Lower leg skin (tissue), 4 donors: ENCODE data around the gene SFSWAP. TPM values are rescaled to one million over a fixed set of nuclear protein-coding genes. Genes with fewer than 3 reads are reported as not detected.
"Not testable (repeated sequence)": the region's sequence is repeated elsewhere in the genome, so short reads cannot be mapped to it uniquely, and the experiment has no call there.

Source experiments
- DNase-seq, 2 donors: peaks; one replicate each; pipeline ENCODE4 v3.0.0-alpha.2; 2019; ENCODE audit warnings: low spot score in 2 of 2
- H3K4me3 ChIP-seq: fragments of 200-600 bp; sonication (generic); 2 replicates; pipeline ENCODE4 v1.5.1; 2017; ENCODE audit warnings: mild to moderate bottlenecking, low read depth; ENCODE audit not compliant: poor library complexity, severe bottlenecking
- POLR2A ChIP-seq, 2 donors: fragments of 450-650 bp; IDR thresholded peaks; one replicate each; pipeline ENCODE4 v1.6.1; 2016 to 2017; ENCODE audit warnings: antibody characterized with exemption in 2 of 2, mild to moderate bottlenecking in 1 of 2, moderate library complexity in 1 of 2
- WGBS, 2 donors: methylation state at CpG; one replicate each; pipeline ENCODE4 v1.1.5; 2018; 5-methylcytosine and 5-hydroxymethylcytosine counted together
- intact Hi-C: fragments of 100-400 bp; cut with DNase I; formaldehyde crosslinking; loops from one replicate; pipeline ENCODE4 v1.15.0; 2023; ENCODE audit warnings: low total_unique reads
- total RNA-seq, 4 donors: library from RNA; depleted of rRNA; stranded (reverse); fragments of >200 nt; gene quantifications; one replicate each; pipeline ENCODE4 v1.1.0, GENCODE V29; 2016
- TF ChIP-seq, protein P1 (sequence below), 3 donors: fragments of 450-650 bp; IDR thresholded peaks; one replicate each; pipeline ENCODE4 v1.5.1; 2016; ENCODE audit warnings: antibody characterized with exemption in 3 of 3, mild to moderate bottlenecking in 3 of 3, moderate library complexity in 2 of 3

The SFSWAP gene
- total RNA-seq, 4 donors from 2014 or later: 31.0 to 56.3 (median 38.5) TPM

DNA sequence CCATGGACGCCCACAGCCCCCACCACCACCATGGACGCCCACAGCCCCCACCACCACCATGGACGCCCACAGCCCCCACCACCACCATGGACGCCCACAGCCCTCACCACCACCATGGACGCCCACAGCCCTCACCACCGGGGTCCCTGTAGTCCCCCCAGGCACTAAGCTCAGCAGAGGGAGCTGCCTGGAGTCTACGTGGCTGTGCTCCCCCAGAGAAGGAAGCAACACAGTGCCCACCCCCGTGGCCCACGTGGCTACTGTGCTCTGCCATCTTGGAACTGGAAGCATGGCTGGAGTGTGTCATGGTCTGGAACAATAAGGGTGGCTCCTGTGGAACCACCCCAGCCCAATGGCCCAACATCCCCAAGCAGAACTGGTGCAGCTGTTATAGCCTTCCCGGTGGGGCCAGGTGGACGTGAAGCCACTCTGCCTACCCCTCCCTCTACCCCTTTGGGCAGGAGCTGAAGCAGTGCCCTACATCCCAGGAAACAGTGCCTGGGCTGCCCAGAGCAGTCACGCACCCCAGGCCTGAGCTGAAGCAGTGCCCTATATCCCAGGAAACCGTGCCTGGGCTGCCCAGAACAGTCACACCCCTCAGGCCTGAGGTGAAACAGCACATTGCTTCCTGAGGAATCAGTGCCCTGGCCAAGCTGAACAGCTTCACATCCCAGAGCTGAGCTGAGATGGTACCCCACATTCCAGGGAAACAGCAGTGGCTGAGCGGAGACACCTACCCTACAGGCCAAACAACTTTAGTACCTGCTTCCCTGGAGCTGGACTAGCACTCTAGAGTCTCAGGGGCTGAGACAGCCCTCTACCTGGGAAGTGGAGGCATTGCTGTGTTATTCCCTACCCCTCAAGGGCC, 9.0 kb upstream of the SFSWAP start:
- intact Hi-C loops: no loop called here
- no peak overlapping the region for H3K4me3 ChIP-seq
- TF ChIP-seq POLR2A (IDR thresholded peaks at IDR 0.05): no peak
- TF ChIP-seq, protein P1, sequence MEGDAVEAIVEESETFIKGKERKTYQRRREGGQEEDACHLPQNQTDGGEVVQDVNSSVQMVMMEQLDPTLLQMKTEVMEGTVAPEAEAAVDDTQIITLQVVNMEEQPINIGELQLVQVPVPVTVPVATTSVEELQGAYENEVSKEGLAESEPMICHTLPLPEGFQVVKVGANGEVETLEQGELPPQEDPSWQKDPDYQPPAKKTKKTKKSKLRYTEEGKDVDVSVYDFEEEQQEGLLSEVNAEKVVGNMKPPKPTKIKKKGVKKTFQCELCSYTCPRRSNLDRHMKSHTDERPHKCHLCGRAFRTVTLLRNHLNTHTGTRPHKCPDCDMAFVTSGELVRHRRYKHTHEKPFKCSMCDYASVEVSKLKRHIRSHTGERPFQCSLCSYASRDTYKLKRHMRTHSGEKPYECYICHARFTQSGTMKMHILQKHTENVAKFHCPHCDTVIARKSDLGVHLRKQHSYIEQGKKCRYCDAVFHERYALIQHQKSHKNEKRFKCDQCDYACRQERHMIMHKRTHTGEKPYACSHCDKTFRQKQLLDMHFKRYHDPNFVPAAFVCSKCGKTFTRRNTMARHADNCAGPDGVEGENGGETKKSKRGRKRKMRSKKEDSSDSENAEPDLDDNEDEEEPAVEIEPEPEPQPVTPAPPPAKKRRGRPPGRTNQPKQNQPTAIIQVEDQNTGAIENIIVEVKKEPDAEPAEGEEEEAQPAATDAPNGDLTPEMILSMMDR (IDR thresholded peaks at IDR 0.05): no peak
- no peak for DNase-seq
- 80 to 89% methylated on average over 5 to 6 of the region's 14 CpGs for WGBS, 2 donors

DNA sequence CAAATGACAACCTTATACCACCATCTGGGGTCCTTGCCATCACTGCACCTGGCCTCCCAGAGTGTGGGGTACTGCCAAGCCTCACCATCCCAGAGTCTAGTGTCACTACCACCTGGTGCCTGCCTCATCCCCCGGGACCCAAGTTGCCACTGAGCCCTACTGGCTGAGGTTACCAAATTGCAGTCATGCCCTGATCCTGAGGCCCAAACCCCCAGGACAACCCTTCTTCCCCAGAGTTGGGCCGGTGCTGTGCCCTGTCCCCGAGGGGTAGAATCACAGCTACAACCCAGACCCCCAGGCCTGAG, 8.4 kb upstream of the SFSWAP start:
- intact Hi-C loops: no loop called here
- no peak for DNase-seq
- 86 to 100% methylated on average over 1 to 3 of the region's 3 CpGs for WGBS, 2 donors
- H3K4me3 ChIP-seq: no peak overlapping the region
- TF ChIP-seq, protein P1 (IDR thresholded peaks at IDR 0.05): no peak
- TF ChIP-seq POLR2A (IDR thresholded peaks at IDR 0.05): no peak

DNA sequence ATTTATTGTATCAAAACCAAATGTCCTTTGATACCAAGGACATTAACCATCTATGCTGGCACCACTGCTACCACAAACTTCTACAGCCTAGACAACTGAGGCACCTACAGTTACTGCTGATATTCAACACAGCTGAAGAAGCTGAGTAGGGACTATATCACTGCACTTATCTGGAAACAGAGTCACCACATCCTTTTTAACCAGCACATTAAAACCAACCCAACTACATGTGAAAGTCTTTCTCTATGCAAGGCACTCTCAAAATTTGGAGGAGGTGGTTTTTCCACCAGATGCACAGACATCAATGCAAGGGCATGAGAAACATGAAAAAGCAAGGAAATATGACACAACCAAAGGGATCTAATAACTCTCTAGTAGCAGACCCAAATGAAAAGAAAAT, 7.7 kb upstream of the SFSWAP start:
- intact Hi-C loops: no loop called here
- H3K4me3 ChIP-seq: no peak overlapping the region
- TF ChIP-seq POLR2A (IDR thresholded peaks at IDR 0.05): no peak
- TF ChIP-seq, protein P1 (IDR thresholded peaks at IDR 0.05): no peak
- DNase-seq: no peak

DNA sequence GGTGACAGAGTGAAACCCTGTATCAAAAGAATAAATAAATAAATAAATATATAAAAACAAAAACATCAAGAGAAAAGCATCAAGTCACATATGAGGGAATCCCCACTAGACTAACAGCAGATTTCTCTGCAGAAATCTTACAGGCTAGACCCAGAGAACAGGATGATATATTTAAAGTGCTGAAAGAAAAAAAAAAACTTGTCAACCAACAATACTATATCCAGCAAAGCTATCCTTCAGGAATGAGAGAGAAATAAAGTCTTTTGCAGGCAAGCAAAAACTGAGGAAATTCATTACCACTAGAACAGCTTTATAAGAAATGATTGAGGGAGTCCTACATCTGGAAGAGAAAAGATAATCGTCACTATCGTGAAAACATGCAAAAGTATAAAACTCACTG, 6.4 kb upstream of the SFSWAP start:
- intact Hi-C loops: no loop called here
- 92 to 98% methylated on average over 2 of the region's 2 CpGs for WGBS, 2 donors
- DNase-seq: no peak
- no peak overlapping the region for H3K4me3 ChIP-seq
- no peak for TF ChIP-seq POLR2A (IDR thresholded peaks at IDR 0.05)
- TF ChIP-seq, protein P1 (IDR thresholded peaks at IDR 0.05): no peak

DNA sequence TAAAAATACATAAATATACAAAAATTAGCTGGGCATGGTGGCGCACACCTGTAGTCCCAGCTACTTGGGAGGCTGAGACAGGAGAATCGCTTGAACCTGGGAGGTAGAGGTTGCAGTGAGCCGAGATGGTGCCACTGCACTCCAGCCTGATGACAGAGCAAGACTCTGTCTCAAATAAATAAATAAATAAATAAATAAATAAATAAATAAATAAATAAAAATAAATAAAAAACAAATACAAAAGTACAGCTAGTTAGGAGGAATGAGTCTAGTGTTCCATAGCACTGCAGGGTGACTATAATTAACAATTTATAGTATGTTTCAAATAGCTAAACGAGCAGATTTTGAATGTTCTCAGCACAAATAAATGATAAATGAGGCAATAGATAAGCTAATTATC, 4.2 kb upstream of the SFSWAP start:
- H3K4me3 ChIP-seq, intact Hi-C loops, DNase-seq: not testable (repeated sequence)
- 85 to 93% methylated on average over 4 of the region's 4 CpGs for WGBS, 2 donors

DNA sequence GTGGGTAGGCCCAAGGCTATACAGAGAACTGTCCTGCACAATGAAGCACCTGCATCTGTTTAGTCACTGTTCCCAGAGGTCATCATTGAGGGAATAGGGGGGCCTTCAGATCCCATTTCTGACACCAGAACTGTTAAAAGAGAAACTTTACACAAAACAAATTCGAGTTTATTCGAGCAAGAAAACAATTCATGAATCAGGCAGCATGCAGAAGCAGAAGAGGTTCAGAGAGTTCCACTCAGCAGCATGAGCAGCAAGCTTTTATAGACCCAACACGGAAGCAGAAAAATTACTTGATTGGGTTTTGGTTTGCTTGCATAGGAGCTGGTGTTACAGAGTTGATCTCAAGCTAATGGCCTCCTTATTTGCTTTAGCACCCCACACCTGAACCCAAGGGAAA, 1.7 kb upstream of the SFSWAP start:
- WGBS, 2 donors: 94 to 96% methylated on average over 3 of the region's 3 CpGs
- intact Hi-C loops: no loop called here
- TF ChIP-seq, protein P1 (IDR thresholded peaks at IDR 0.05): no peak
- TF ChIP-seq POLR2A (IDR thresholded peaks at IDR 0.05): no peak
- no peak for DNase-seq
- H3K4me3 ChIP-seq: no peak overlapping the region
